HG03575 (cell line): Measurements from ENCODE around the gene PARVB.
"Not testable (repeated sequence)": the region's sequence is repeated elsewhere in the genome, so short reads cannot be mapped to it uniquely, and the experiment has no call there.

Experiments used
- ATAC-seq: cut with Tn5 transposase; IDR thresholded peaks from one replicate; pipeline ENCODE4 v1.9.1; 2021; ENCODE audit not compliant: unreplicated experiment, insufficient number of reproducible peaks, low FRiP score; ENCODE audit errors: extremely low read depth

The PARVB gene

GRCh38 chr22:43996170-43996980, 27.7 kb upstream of the PARVB start:
- no peak for ATAC-seq

GRCh38 chr22:43996981-43997265, 27.2 kb upstream of the PARVB start:
- ATAC-seq = no peak

- ATAC-seq = no peak
Measured at GRCh38 chr22:43998679-43999264, 25.3 kb upstream of the PARVB start.

- no peak for ATAC-seq
Measured at GRCh38 chr22:43999378-43999777, 24.7 kb upstream of the PARVB start.

- ATAC-seq = no peak
Measured at GRCh38 chr22:44000123-44000522, 24.0 kb upstream of the PARVB start.

GRCh38 chr22:44001521-44001920, 22.6 kb upstream of the PARVB start:
- no peak for ATAC-seq

- no peak for ATAC-seq
Measured at GRCh38 chr22:44002324-44002723, 21.8 kb upstream of the PARVB start.

GRCh38 chr22:44002997-44003396, 21.1 kb upstream of the PARVB start:
- no peak for ATAC-seq

- ATAC-seq = no peak
Measured at GRCh38 chr22:44003405-44004103, 20.5 kb upstream of the PARVB start.

GRCh38 chr22:44004104-44004460, 20.0 kb upstream of the PARVB start:
- no peak for ATAC-seq

GRCh38 chr22:44005524-44005923, 18.6 kb upstream of the PARVB start:
- ATAC-seq = no peak

GRCh38 chr22:44012162-44012561, 11.9 kb upstream of the PARVB start:
- no peak for ATAC-seq

GRCh38 chr22:44012591-44012990, 11.5 kb upstream of the PARVB start:
- no peak for ATAC-seq

GRCh38 chr22:44014241-44014640, 9.9 kb upstream of the PARVB start:
- ATAC-seq = no peak

GRCh38 chr22:44016586-44016985, 7.5 kb upstream of the PARVB start:
- not testable (repeated sequence) for ATAC-seq

GRCh38 chr22:44018594-44018993, 5.5 kb upstream of the PARVB start:
- ATAC-seq = no peak

GRCh38 chr22:44019416-44019815, 4.7 kb upstream of the PARVB start:
- no peak for ATAC-seq

- ATAC-seq = no peak
Measured at GRCh38 chr22:44019846-44020245, 4.3 kb upstream of the PARVB start.

GRCh38 chr22:44020981-44021380, 3.1 kb upstream of the PARVB start:
- ATAC-seq = no peak
